Stimulated activated CD4-positive, alpha-beta T cell treated with anti-CD3 and anti-CD28 coated beads, Interleukin-4, amount 100 ng/mL, for 24 hours (primary cell): ENCODE data around the gene TELO2.
A peak's percentile ranks its signal among the peaks of the same experiment; 100 is the strongest.

ENCODE experiments used
- DNase-seq: peaks from one replicate; pipeline ENCODE4 v3.0.0-alpha.2; 2020

The TELO2 gene

GRCh38 chr16:1492923-1493745, at the start of gene TELO2:
TSS of gene TELO2 (plus strand) at chr16:1493360. CDS start at chr16:1494282, 922 bp downstream.
- peak; percentile 85 for DNase-seq

GRCh38 chr16:1443403-1443973, 49.7 kb upstream of the TELO2 start:
- no peak for DNase-seq

GRCh38 chr16:1443980-1444729, 49.0 kb upstream of the TELO2 start, which contains the start of gene CCDC154:
TSS of gene CCDC154 (minus strand) at chr16:1444556. CDS start at chr16:1444322, 234 bp downstream.
- no peak for DNase-seq

GRCh38 chr16:1444730-1445517, 48.2 kb upstream of the TELO2 start:
- DNase-seq: no peak

GRCh38 chr16:1445518-1446203, 47.5 kb upstream of the TELO2 start:
- DNase-seq: no peak

- DNase-seq: no peak
These were observed 46.7 kb upstream of the TELO2 start for GRCh38 chr16:1446296-1447080.

GRCh38 chr16:1447965-1448364, 45.2 kb upstream of the TELO2 start:
- DNase-seq: no peak

GRCh38 chr16:1448536-1449116, 44.5 kb upstream of the TELO2 start:
- DNase-seq: no peak

GRCh38 chr16:1449201-1449788, 43.9 kb upstream of the TELO2 start:
- DNase-seq: no peak

GRCh38 chr16:1450218-1450617, 42.9 kb upstream of the TELO2 start:
- no peak for DNase-seq

- no peak for DNase-seq
These were observed 42.3 kb upstream of the TELO2 start for GRCh38 chr16:1450841-1451240.

- DNase-seq: no peak
These were observed 41.3 kb upstream of the TELO2 start for GRCh38 chr16:1451702-1452392.

- DNase-seq: no peak
These were observed 40.6 kb upstream of the TELO2 start for GRCh38 chr16:1452530-1452929.

GRCh38 chr16:1453316-1453715, 39.8 kb upstream of the TELO2 start:
- DNase-seq: no peak

GRCh38 chr16:1454561-1454960, 38.6 kb upstream of the TELO2 start:
- DNase-seq: no peak

- no peak for DNase-seq
These were observed 37.7 kb upstream of the TELO2 start for GRCh38 chr16:1455190-1456171.

GRCh38 chr16:1456951-1457350, 36.2 kb upstream of the TELO2 start:
- DNase-seq: no peak

GRCh38 chr16:1457489-1458245, 35.5 kb upstream of the TELO2 start:
- DNase-seq: no peak
